GM12872 (cell line): ENCODE data around the gene SPATA31A1.
"Not testable (repeated sequence)": the region's sequence is repeated elsewhere in the genome, so short reads cannot be mapped to it uniquely, and the experiment has no call there.

ENCODE experiments used
- CTCF ChIP-seq: IDR thresholded peaks from 3 replicates; pipeline ENCODE4 v1.5.1; 2011; ENCODE audit warnings: low read depth, mild to moderate bottlenecking, low read length, moderate library complexity; ENCODE audit not compliant: insufficient read depth

Gene SPATA31A1

GRCh38 chr9:39355369-39355768 is at the start of gene SPATA31A1:
Gene SPATA31A1, plus strand, starts transcription at chr9:39355669. Its CDS starts 62 bp downstream, at chr9:39355731.
- TF ChIP-seq CTCF: not testable (repeated sequence)
